Cardiac septum (tissue), 1 donor: Measurements from ENCODE around the gene H2BK1. TPM values are rescaled to one million over a fixed set of nuclear protein-coding genes. Genes with fewer than 3 reads are reported as not detected.

Experiments used
- DNase-seq: peaks from one replicate; pipeline ENCODE4 v3.0.0-alpha.2; 2020; ENCODE audit warnings: low spot score
- intact Hi-C: fragments of 100-400 bp; cut with DNase I; formaldehyde crosslinking; loops from one replicate; pipeline ENCODE4 v1.14.0; 2022
- total RNA-seq: library from RNA; stranded (reverse); fragmentation: NEBNext Ultra II Directional; extraction: Animal tissue kit (Norgen Biotek cat#: 25700); gene quantifications from one replicate; pipeline ENCODE4 v1.2.1, GENCODE V29; 2021
- donor health status: DM: no; HTN: no; CAD: no.

The H2BK1 gene
- total RNA-seq, 1 donor from 2014 or later: not detected

DNA sequence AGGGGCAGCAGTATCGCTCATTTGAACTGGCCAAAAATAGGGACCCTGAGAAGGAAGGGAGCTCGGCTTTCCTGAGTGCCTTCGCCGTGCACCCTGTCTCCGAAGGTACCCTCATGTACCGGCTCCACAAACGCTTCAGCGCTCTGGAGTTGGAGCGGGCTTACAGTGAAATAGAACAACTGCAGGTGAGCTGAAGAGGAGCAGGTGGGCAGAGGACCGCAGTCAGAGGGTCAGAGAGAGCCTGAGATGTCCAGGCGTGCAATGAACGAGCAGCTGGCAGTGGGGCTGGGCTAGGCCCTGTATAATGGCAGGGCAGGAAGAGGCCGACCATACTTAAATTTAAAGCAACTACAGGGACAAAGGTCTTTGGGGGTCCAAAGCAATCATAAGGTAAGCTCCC is 26.1 kb upstream of the H2BK1 start:
- DNase-seq: no peak
- intact Hi-C loops: loop anchor here (5.0 kb wide), 1 partner anchor 49 kb away; the partner anchor contains the start of gene ASB10

- no peak for DNase-seq
- intact Hi-C loops: loop anchor here (5.0 kb wide), 1 partner anchor 48 kb away; the partner anchor contains the start of gene ASB10
Observed at GRCh38 chr7:151235091-151235787, 25.0 kb upstream of the H2BK1 start.

- DNase-seq: no peak
- intact Hi-C loops: loop anchor here (2.0 kb wide), 1 partner anchor 15 kb away; the partner anchor contains the start of gene SMARCD3
Observed at GRCh38 chr7:151233804-151234203, 23.5 kb upstream of the H2BK1 start.

DNA sequence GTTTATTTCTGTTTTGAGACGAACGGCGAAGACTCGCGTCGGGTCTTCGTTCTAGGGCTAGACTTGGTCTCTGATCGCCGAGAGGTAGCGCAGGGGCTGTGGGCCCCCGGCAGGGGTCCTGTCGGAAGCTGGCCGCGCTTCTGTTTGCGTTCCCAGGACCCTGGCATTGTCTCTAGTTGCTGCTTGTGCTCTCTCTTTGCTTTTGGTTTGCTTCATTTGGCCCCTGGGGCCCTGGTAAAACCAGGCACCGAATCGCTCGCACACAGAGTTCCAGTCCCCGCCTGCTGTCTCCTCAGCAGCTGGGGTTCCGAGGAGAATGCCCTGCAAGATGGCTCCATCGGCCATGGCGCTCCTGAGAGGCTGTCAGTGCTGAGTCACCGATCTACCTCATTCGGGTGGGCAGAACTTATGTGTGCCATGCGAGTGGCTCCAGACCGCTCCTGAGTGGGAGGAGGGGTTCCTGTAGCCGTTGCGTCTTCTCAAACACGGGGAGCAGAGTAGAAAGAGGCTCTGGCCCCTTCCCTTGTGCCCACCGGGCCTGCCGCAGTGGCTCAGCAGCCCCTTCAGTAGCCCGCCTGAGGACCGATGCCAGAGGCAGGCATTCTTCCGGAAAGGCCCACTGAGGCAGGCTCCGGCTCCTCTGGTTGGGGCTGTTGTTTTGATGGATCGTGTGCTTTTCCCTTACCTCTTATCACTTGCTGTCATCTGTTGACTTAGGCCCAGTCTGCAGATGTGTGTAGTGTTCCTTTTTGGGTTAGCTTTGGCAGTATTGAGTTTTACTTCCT is 22.8 kb upstream of the H2BK1 start:
- no peak for DNase-seq
- intact Hi-C loops: loop anchor here (2.0 kb wide), 1 partner anchor 16 kb away; the partner anchor contains the start of gene SMARCD3

DNA sequence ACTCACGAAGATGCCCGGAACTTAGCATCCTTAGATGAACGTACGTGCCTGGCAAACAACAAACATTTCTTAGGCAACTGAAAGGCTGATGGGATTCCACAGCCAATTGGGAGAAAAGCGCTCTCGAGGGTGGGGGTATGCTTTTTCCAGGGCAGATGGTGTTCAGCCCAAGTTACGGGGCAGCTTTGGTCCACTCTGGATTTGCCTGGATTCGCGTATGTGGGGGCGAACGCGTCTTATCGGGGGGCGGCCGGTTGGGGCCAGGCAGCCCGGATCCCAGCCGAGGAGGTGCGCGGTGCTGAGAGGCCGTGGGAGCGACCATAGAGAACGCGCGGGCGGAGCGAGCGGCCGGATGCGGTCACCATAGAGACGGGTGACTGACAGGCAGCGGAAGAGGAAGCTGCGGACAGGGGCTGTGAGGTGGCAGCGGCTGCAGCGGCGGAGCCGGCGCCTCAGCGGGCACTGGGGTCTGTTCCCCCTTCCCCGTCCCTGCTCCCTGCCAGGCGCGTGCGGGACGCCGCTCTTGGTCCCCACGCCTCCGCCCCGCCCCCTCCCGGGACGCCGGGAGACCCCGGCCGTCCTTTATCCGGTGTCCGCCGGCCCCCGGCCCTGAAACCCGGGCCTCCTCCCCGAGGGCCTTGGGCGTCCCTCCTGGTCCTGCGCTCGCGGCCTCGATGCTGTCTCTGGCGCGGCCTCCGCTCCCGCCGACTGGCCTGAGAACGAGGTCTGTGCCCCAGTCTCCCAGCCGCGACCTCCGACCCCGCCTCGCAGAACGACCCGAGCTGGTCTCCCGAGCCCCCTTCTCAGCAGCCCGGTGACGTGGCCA is 22.0 kb upstream of the H2BK1 start, which contains the start of gene CHPF2:
CHPF2 (plus strand) TSS at position 393 of the 826 bp plus-strand sequence. CDS start 1,529 bp downstream, outside the sequence.
- DNase-seq: peak; percentile 98
- intact Hi-C loops: loop anchor here (2.0 kb wide), 1 partner anchor 16 kb away; the partner anchor contains the start of gene SMARCD3

DNA sequence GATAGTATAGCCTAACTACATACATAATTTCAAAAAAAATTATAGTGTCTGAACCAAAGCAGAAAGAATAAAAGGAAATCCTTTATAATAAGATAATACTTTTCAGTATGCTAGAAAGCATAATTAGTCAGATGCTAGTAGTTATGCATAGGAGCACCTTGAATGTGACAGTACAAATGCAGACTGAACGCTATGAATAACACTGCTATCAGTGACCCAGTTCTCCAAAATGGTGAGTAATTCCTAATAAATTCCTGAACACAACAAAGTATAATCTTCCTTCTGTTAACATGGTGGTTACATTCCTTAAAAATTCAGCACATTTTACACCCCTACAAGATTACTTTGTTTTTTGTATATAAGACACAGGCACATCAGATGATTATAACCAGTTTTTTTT is 20.8 kb upstream of the H2BK1 start:
- intact Hi-C loops: no loop called here
- no peak for DNase-seq

- no peak for DNase-seq
- intact Hi-C loops: no loop called here
Observed at GRCh38 chr7:151229249-151229648, 19.0 kb upstream of the H2BK1 start.

DNA sequence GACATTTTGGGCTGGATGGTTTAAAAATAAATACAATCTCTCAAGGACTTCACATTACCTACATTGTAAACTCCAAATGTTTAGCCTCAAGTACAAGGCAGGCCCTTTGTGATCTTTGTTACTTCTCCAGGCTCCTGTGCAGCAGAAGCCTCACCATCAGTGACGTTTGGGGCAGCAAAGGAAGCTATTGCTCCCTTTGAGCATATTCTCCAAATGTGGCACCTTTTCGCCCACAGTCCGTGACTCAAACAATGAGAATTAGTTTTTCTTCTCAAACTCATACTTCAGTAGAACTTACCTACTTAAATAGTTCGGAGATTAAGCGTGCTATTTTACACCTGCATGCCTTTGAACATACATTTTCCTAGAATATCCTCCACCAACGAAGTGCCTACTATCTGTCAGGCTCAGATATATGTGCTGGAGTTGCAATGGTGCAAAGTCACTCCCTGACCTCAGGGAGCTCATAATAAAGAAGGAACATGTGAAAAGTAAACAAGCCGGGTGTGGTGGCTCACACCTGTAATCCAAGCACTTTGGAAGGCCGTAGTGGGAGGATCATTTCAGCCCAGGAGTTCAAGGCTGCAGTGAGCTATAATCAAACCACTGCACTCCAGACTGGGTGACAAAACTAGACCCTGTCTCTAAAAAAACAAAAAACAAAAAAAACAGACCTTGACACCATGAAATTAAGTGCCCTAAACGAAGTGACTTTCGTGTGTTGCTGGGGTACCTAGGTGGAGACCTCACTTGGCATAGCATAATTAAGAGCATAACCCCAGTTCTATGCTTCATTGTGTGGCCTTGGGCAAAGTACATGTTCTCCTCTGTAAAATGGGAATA is 18.0 kb upstream of the H2BK1 start:
- intact Hi-C loops: no loop called here
- no peak for DNase-seq

DNA sequence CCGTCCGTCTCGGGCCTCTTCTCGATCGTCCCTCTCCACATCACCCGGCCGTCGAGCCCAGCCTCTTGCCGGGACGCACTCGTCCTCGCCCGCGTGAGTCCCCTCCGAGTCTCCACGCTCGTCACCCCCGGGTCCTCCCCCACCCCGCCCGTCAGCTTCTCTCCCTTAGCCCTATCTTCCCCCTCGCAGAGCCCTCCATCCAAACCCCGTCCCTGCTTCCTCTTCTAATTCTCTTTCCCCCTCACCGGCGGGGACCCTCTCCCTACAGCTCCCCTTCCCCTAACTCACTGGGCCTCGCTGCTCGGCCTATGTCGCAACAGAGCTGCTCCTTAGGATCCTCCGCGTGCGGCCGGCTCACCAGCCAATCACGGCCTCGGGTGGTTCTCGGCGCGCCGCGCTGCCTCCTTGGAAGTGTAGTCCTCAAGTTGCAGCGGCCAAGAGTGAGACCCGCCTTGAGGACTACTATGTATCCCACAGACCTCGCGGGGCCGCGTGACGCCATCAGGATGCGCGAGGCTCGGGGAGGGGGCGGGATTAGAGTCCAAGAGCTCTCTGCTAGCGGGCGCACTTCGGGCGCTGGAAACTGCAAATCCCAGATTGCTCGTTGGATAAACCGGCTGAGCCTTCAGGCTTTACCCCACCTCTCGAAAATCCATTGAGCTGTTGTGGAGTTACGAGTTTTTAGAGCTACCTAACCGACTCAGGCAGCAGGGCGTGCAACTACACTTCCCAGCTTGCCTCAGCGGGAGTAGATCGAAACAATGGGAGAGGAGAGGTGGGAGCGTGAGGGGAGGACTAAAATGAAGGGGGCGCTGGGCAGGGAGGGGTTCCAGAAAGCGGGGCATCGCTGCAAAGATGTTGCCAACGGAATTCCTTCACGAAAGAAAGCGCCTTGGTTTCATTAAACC is 16.8 kb upstream of the H2BK1 start, which contains the start of gene ABCF2:
ABCF2 (minus strand) TSS at position 331 of the 908 bp plus-strand sequence. CDS start 747 bp downstream, outside the sequence.
- intact Hi-C loops: no loop called here
- peak; percentile 100 for DNase-seq

DNA sequence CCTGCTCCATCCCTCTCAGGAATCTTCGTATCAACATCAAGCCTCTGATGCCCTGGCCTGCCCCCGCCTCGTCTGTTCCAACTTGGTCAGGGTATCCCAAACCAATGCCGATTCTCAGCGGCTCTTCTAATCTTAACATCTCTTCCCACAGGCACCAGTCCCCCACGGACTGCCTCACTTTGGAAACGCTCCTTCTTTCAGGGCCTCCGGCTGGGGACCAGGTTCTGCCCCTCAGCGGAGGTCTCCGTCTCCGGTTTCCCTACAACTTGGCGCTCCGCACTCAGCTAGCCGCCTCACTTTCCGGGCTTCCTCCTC is 16.2 kb upstream of the H2BK1 start:
- intact Hi-C loops: no loop called here
- no peak for DNase-seq

DNA sequence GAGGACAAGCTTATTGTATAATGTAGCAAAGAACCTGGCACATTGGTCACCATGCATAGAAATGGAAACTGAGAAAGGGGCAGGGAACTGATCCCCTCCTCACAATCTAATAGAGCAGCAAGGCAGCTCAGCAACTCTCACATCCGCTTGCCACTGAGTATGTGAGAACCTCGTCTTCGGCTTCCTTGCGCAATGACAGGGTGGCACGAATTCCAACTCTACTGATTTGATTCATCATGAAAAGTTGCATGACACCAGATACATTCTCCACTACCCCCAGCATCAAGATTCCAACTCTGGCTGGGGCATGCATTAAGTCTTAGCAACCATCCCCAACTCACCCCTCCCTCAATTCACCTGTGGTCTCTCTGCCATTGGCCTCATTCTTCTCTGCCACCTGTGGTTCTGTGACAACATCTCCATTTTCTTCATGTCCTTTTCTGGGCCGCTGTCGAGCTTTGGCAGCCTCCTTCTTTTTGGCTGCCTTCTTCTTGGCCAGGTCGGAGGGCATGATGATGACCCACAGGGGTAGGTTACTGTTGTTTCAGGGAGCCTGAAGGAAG is 15.7 kb upstream of the H2BK1 start:
- DNase-seq: no peak
- intact Hi-C loops: no loop called here

GRCh38 chr7:151223728-151224127 is 13.4 kb upstream of the H2BK1 start:
- no peak for DNase-seq
- intact Hi-C loops: no loop called here

GRCh38 chr7:151218170-151218569 is 7.9 kb upstream of the H2BK1 start:
- DNase-seq: no peak
- intact Hi-C loops: no loop called here

DNA sequence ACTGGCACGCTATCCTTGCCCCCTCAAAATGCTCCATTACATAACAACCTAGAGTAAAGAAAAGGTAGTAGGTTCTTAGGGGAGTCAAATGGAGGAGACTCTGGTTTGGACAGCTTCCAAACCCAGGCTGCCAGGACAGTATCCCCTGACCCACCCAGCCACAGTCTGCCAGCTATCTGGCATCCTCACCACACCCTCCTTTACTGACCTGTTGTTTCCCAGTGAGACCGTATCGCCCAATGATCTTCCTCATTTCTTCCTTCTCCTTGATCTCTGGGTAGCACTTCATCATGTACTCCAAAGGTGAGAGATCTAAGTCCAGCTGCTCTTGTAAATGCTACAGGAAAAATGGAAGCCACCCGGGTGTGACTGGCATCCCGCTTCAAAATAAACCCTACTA is 5.1 kb upstream of the H2BK1 start:
- intact Hi-C loops: no loop called here
- DNase-seq: no peak

- intact Hi-C loops: no loop called here
Observed at GRCh38 chr7:151213826-151214225, 3.5 kb upstream of the H2BK1 start.

DNA sequence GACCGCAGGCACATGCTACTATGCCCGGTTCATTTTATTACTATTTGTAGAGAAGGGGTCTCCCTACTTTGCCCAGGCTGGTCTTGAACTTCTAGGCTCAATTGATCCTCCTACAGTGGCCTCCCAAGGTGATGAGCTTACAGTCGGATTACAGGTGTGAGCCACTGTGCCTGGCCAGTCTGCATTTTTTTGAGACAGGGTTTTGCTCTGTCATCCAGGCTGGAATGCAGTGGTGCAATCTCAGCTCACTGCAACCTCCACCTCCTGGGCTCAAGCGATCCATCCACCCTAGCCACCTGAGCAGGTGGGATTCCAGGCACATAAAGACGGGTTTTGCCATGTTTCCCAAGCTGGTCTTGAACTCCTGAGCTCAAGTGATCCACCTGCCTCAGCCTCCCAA is 2.3 kb upstream of the H2BK1 start:
- intact Hi-C loops: no loop called here
- DNase-seq: no peak

More at GRCh38 chr7:151213826-151214225, 3.5 kb upstream of the H2BK1 start:
- no peak for DNase-seq

DNA sequence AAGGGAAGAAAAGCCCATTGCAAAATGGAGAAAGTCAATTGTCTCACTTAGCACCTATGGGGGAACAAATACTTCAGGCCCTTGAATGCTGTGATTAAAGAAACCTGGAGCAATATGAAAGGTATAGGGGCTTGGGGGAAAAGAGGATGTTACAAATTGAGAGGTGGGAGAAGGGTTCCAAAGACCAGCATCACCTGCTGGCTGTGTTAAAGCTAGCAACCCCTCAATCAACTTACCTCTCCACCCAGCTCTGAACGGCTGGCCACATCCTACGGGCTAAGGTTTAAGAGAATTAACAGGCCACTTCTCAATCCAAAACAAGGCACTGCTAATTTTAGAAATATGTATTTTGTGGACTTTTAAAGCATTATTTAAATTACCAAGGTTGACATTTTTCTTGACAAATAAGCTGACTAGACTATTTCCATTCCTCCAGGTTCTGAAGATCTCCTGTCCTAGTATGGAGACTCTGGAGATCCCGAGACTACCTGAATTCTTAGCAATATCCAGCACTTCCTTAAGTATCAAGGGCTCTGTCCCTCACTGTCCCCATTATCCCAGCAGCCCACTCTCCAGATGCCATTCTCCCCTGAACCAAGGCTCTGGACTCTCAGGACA is 976 bp upstream of the H2BK1 start:
- DNase-seq: no peak
- intact Hi-C loops: no loop called here
